SK-N-MC (cell line): ENCODE results near the gene TRIM13.
"Not testable (repeated sequence)": the region's sequence is repeated elsewhere in the genome, so short reads cannot be mapped to it uniquely, and the experiment has no call there.

Experiments used
- DNase-seq: peaks from one replicate; pipeline ENCODE4 v3.0.0-alpha.2; 2011; ENCODE audit warnings: low read depth, low spot score
- H3K27ac ChIP-seq: fragments of 200-600 bp; sonication (generic); 2 replicates; pipeline ENCODE4 v1.5.1; 2016; ENCODE audit warnings: mixed run types
- H3K36me3 ChIP-seq: fragments of 200-600 bp; sonication (generic); 2 replicates; pipeline ENCODE4 v1.6.1; 2017; ENCODE audit warnings: antibody characterized with exemption, low read length, mixed read lengths; ENCODE audit not compliant: insufficient read depth
- H3K4me3 ChIP-seq: fragments of 200-600 bp; sonication (generic); 2 replicates; pipeline ENCODE4 v1.5.1; 2016
- H3K9ac ChIP-seq: fragments of 200-600 bp; sonication (generic); 2 replicates; pipeline ENCODE4 v1.8.0; 2017; ENCODE audit warnings: mixed run types, mixed read lengths; ENCODE audit not compliant: insufficient read length
- H3K9me3 ChIP-seq: fragments of 200-600 bp; sonication (generic); 2 replicates; pipeline ENCODE4 v1.6.1; 2017; ENCODE audit warnings: low read depth, mild to moderate bottlenecking, antibody characterized with exemption, low read length, moderate library complexity, mixed read lengths
- EZH2 ChIP-seq: fragments of 200-600 bp; sonication (generic); IDR thresholded peaks from one replicate; pipeline ENCODE4 v1.6.1; 2017; ENCODE audit warnings: antibody characterized with exemption
- FOXP2 ChIP-seq: optimal IDR thresholded peaks from 2 replicates; pipeline ENCODE3; 2011; ENCODE audit warnings: mild to moderate bottlenecking, moderate library complexity; ENCODE audit not compliant: insufficient read depth; ENCODE audit errors: extremely low read length, control extremely low read depth
- POLR2AphosphoS5 ChIP-seq: IDR thresholded peaks from 2 replicates; pipeline ENCODE4 v1.6.1; 2012; ENCODE audit warnings: mild to moderate bottlenecking, low read depth, low read length, borderline replicate concordance

TRIM13 gene

DNA sequence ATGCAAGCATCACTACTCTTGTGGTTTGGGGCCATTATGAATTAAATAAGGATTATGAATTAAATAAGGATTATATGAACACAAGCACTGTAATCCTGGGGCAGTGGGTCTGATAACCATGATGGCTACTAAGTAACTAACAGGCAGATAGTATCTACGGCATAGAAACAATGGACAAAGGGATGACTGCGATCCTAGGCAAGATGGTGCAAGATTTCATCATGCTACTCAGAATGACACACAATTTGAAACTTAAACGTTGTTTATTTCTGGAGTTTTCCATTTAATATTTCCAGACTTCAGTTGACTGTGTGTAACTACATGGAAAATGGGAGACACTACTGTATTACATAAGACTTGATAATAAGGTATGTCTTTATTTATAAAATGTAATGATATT is 33.5 kb downstream of the TRIM13 start:
- H3K4me3 ChIP-seq: no peak overlapping the region
- DNase-seq: no peak
- H3K9me3 ChIP-seq: no peaks in the 10 kb centered on the region
- H3K9ac ChIP-seq: no peak overlapping the region
- TF ChIP-seq POLR2AphosphoS5: no peak
- no peak for TF ChIP-seq FOXP2
- no peak for TF ChIP-seq EZH2
- peak overlapping the region; percentile 4; the same call in 1 of the 2 replicates for H3K27ac ChIP-seq
- H3K36me3 ChIP-seq: peaks cover 23% of the 10 kb centered on the region

DNA sequence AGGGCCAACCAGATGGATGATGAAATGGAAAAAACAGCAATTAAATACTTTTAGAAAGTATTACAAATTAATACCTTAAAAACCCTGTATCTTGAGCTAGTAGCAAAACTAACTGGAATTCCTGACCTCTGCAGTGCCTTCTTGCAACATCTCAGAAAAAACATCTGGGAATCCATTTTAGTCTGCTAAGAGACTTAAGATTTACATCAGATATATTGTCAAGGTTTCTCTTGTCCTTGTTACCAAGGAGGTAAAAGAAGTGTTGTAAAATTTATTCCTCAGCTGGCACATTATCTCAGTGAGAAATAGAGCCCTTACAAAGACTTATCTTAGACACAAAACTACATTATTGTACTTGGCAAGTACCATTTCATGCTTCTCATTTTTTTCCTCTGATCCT is 36.9 kb downstream of the TRIM13 start:
- peak overlapping the region; percentile 25 for H3K27ac ChIP-seq
- H3K9me3 ChIP-seq: no peaks in the 10 kb centered on the region
- H3K4me3 ChIP-seq: no peak overlapping the region
- TF ChIP-seq FOXP2: no peak
- no peak for TF ChIP-seq POLR2AphosphoS5
- no peak for TF ChIP-seq EZH2
- no peak overlapping the region for H3K9ac ChIP-seq
- no peak for DNase-seq
- H3K36me3 ChIP-seq: peaks cover 12% of the 10 kb centered on the region; the same call in 1 of the 2 replicates

DNA sequence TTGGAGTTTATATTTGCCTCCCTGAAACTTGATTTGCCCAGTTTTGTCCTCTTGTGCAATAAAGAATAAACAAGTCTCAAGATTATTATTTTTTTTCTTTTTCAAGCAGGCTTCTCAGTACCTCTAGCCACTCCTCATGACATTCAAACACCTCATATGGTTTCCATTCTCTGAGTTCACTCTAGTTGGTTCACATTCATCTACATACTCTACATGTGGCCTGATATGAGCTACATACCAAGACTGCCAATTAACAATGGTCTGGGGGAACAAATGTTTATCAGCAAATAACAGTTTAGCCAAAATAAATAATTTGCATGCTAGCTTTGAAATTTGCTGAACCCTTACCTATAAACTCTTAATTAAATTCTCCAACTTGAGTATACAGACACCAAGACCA is 40.9 kb downstream of the TRIM13 start:
- Histone ChIP-seq H3K36me3 (peaks cover 32% of the 10 kb centered on the region), H3K9ac (no peak overlapping the region), H3K9me3 (no peaks in the 10 kb centered on the region), H3K4me3 (no peak overlapping the region), H3K27ac (no peak overlapping the region)
- TF ChIP-seq EZH2 (no peak), FOXP2 (no peak), POLR2AphosphoS5 (no peak)
- DNase-seq: no peak

DNA sequence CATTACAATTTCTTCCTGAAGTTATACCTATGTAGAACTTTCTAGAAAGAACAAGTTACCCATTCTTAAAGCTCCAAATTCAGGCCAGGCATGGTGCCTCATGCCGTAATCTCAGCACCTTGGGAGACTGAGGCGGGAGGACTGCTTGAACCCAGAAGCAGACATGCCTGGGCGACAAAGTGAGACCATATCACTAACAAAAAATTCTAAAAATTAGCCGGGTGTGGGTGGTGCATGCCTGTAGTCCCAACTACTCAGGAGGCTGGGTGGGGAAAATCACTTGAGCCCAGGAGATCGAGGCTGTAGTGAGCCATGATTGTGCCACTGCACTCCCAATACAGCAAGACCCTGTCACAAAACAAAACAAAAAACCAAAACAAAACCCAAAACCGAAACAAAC is 41.4 kb downstream of the TRIM13 start:
- no peak overlapping the region for H3K27ac ChIP-seq
- no peaks in the 10 kb centered on the region for H3K9me3 ChIP-seq
- no peak for TF ChIP-seq EZH2
- no peak for TF ChIP-seq POLR2AphosphoS5
- no peak for TF ChIP-seq FOXP2
- H3K9ac ChIP-seq: no peak overlapping the region
- no peak overlapping the region for H3K4me3 ChIP-seq
- DNase-seq: no peak
- H3K36me3 ChIP-seq: peaks cover 37% of the 10 kb centered on the region

DNA sequence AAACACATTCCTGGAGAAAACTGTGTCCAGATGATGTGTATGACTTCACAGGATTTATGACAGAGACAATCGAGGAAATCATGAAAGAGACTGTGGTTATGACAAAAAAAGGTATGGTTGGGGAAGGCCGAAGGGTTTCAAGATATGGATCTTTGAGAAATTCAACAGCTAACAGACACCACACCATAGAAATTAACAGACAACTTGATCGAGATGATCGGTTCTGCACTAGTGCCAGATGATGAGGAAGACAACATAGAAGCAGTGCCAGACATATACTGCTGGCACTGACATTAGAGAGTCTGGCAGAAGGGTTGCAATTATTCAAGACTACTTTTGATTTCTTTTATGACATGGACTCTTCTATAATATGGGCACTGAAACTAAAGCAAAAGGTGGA is 55.6 kb downstream of the TRIM13 start:
- H3K9me3 ChIP-seq: no peaks in the 10 kb centered on the region
- no peak for TF ChIP-seq FOXP2
- no peak for TF ChIP-seq EZH2
- TF ChIP-seq POLR2AphosphoS5: 0 out of 2 replicates have a peak, but pooled peaks have one; percentile 6
- no peak overlapping the region for H3K27ac ChIP-seq
- no peak overlapping the region for H3K4me3 ChIP-seq
- H3K9ac ChIP-seq: no peak overlapping the region
- peaks cover 79% of the 10 kb centered on the region for H3K36me3 ChIP-seq
- DNase-seq: no peak

DNA sequence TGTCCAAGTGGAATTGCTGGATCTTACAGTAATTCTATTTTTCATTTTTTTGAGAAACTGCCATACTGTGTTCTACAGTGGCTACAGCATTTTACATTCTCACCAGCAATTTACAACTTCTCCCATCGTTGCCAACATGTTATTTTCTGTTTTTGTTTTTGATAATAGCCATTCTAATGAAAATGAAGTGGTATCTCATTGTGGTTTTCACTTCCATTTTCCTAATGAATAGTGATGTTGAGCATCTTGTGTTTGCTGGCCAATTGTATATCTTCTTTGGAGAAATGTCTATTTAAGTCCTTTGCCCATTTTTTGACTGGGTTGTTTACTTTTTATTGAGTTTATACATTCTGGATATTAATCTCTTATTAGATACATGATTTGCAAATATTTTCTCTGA is 57.0 kb downstream of the TRIM13 start:
- Histone ChIP-seq H3K36me3 (peaks cover 82% of the 10 kb centered on the region), H3K4me3 (no peak overlapping the region), H3K27ac (no peak overlapping the region), H3K9me3 (no peaks in the 10 kb centered on the region), H3K9ac (no peak overlapping the region)
- TF ChIP-seq EZH2 (no peak), POLR2AphosphoS5 (no peak), FOXP2 (no peak)
- no peak for DNase-seq

DNA sequence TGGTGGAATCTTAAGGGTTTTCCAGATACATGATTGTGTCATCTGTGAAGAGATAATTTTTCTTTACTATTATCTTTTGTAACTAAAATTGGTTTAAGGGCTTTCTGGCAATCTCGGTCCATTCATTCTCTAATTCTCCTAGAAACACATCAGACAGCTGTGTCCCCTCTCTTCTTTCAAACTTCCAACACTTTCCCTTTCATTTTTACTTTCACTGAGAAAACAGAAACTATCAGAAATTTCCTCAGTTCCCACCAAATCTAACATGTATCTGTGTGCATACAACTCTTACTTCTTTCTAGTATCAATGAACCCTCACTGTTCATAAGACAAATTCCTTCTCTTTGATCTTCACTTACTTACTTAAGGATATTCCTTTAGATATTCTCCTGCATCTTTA is 58.6 kb downstream of the TRIM13 start:
- no peak overlapping the region for H3K4me3 ChIP-seq
- no peaks in the 10 kb centered on the region for H3K9me3 ChIP-seq
- H3K27ac ChIP-seq: no peak overlapping the region
- TF ChIP-seq POLR2AphosphoS5 (no peak), FOXP2 (no peak), EZH2 (no peak)
- H3K9ac ChIP-seq: no peak overlapping the region
- H3K36me3 ChIP-seq: peaks cover 87% of the 10 kb centered on the region
- DNase-seq: no peak

DNA sequence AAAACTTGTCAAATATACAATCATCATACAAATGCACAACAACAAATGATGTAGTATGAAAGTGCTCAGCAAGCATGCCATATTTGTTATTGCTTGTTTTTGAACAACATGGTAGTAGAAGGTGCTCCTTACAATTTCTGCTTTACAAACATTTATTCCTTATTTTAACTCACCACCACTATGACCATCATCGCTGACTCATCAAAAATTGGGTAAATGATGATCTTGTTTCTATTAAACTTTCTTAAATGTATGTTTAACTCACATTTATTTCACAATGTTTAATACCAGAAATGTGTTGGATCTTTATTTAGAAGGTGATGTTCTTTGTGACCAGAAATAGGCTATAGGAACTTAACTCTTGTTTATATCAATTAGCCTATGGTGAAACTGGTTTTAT is 63.9 kb downstream of the TRIM13 start:
- Histone ChIP-seq H3K4me3 (no peak overlapping the region), H3K27ac (no peak overlapping the region), H3K36me3 (peaks cover 81% of the 10 kb centered on the region), H3K9ac (no peak overlapping the region), H3K9me3 (no peaks in the 10 kb centered on the region)
- DNase-seq: no peak
- no peak for TF ChIP-seq FOXP2
- TF ChIP-seq POLR2AphosphoS5: no peak
- TF ChIP-seq EZH2: no peak

DNA sequence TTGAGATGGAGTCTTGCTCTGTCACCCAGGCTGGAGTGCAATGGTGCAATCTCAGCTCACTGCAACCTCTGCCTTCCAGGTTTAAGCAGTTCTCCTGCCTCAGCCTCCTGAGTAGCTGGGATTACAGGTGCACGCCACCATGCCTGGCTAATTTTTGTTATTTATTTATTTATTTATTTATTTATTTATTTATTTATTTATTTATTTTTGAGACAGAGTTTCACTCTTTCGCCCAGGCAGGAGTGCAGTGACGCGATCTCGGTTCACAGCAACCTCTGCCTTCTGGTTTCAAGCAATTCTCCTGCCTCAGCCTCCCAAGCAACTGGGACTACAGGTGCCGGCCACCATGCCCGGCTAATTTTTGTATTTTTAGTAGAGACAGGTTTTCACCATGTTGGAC is 65.5 kb downstream of the TRIM13 start:
- not testable (repeated sequence) for H3K9me3 ChIP-seq, DNase-seq, H3K27ac ChIP-seq, H3K9ac ChIP-seq, H3K4me3 ChIP-seq
- peaks cover 83% of the 10 kb centered on the region for H3K36me3 ChIP-seq

DNA sequence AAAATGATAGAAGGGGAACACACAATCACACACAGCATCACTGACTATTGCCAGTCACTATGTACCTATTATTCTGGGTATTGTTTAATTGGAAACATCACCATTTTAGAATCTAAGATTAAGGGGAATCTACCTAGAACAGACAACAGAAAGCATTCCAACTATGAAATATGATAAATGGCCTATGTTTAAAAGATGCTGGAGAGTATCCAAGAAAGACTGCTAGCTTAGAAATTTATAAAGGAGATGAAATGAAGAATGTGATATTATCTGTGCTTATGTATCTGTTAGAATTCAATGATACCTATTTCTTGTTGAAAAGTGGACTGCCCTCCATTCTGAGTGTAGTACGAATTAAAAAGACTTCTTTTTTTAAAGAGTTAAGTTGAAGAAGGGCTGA is 68.9 kb downstream of the TRIM13 start:
- Histone ChIP-seq H3K9ac (no peak overlapping the region), H3K9me3 (no peaks in the 10 kb centered on the region), H3K36me3 (peaks cover 86% of the 10 kb centered on the region), H3K4me3 (no peak overlapping the region), H3K27ac (peak overlapping the region; percentile 38; the same call in 1 of the 2 replicates)
- no peak for TF ChIP-seq POLR2AphosphoS5
- no peak for DNase-seq
